Panc1 (cell line): ENCODE measurements around the gene TRIO. TPM values are rescaled to one million over a fixed set of nuclear protein-coding genes. Genes with fewer than 3 reads are reported as not detected.

Experiments used
- ATAC-seq: fragments of 200-7000 bp; cut with Tn5 transposase; 2 replicates; pipeline ENCODE4 v1.9.1; 2020; ENCODE audit warnings: mild to moderate bottlenecking, moderate library complexity
- BruUV-seq: library from RNA; stranded (reverse); fragments of 400-500 nt; replicated peaks from 2 replicates; lab custom pipeline; 2021; lab: Mats Ljungman, UMichigan
- CTCF ChIA-PET: fragments of 300-600 bp; sonication (Branson Sonifier 250); formaldehyde crosslinking; loops from one replicate; lab custom pipeline; 2022; ENCODE audit warnings: antibody characterized with exemption; lab: Charles Lee
- POLR2A ChIA-PET: fragments of 300-600 bp; sonication (Branson Sonifier 250); formaldehyde crosslinking; loops from one replicate; lab custom pipeline; 2022; ENCODE audit warnings: antibody characterized with exemption; lab: Charles Lee
- DNase-seq: peaks from one replicate; pipeline ENCODE4 v3.0.0-alpha.2; 2010; ENCODE audit warnings: low read depth, low spot score
- H3K27ac ChIP-seq: 2 replicates; pipeline ENCODE4 v1.5.1; 2011; ENCODE audit warnings: mild to moderate bottlenecking, low read length, inconsistent platforms
- H3K27me3 ChIP-seq: fragments of 200-500 bp; sonication (Bioruptor generic); 2 replicates; pipeline ENCODE4 v1.6.0; 2014; ENCODE audit warnings: low read length, inconsistent platforms; ENCODE audit not compliant: control insufficient read depth, insufficient read depth
- H3K36me3 ChIP-seq: fragments of 200-500 bp; sonication (Bioruptor generic); 2 replicates; pipeline ENCODE4 v1.5.1; 2014; ENCODE audit warnings: inconsistent platforms, mild to moderate bottlenecking, low read length, moderate library complexity; ENCODE audit not compliant: control insufficient read depth, insufficient read depth
- H3K4me1 ChIP-seq: 2 replicates; pipeline ENCODE4 v1.5.1; 2011; ENCODE audit warnings: inconsistent platforms, mild to moderate bottlenecking, low read length, moderate library complexity; ENCODE audit not compliant: control insufficient read depth, insufficient read depth
- H3K4me3 ChIP-seq, 2 experiments: 2 replicates each; pipeline ENCODE4 v1.5.1; 2011 to 2012; ENCODE audit warnings: low read depth in 2 of 2, low read length in 2 of 2, mild to moderate bottlenecking in 2 of 2, inconsistent platforms in 1 of 2, moderate library complexity in 1 of 2
- H3K9me3 ChIP-seq: fragments of 200-500 bp; sonication (Bioruptor generic); 2 replicates; pipeline ENCODE4 v1.5.1; 2014; ENCODE audit warnings: low read depth, mild to moderate bottlenecking, inconsistent platforms, low read length, moderate library complexity; ENCODE audit not compliant: control insufficient read depth, insufficient read depth
- POLR2AphosphoS5 ChIP-seq: IDR thresholded peaks from 2 replicates; pipeline ENCODE4 v1.6.1; 2012; ENCODE audit warnings: mild to moderate bottlenecking, low read depth, low read length, moderate library complexity
- SIN3A ChIP-seq: IDR thresholded peaks from 2 replicates; pipeline ENCODE4 v1.6.1; 2012; ENCODE audit warnings: low read depth, mild to moderate bottlenecking, low read length, moderate library complexity, borderline replicate concordance; ENCODE audit not compliant: insufficient read depth
- TCF7L2 ChIP-seq: IDR thresholded peaks from 2 replicates; pipeline ENCODE4 v1.6.1; 2011; ENCODE audit warnings: mild to moderate bottlenecking, low read depth, low read length, inconsistent platforms
- in situ Hi-C: cut with HindIII; loops from 2 replicates; pipeline ENCODE4 v1.10.0; 2016; ENCODE audit warnings: low sequenced_read_pairs, low pct_unique_long_range_greater_than_20kb
- intact Hi-C: fragments of 100-400 bp; cut with micrococcal nuclease; formaldehyde crosslinking; loops from one replicate; pipeline ENCODE4 v1.10.0; 2022; ENCODE audit not compliant: unreplicated experiment
- total RNA-seq: library from RNA; stranded (reverse); gene quantifications from one replicate; pipeline ENCODE4 v1.2.1, GENCODE V29; 2021; ENCODE audit not compliant: unreplicated experiment
- TF ChIP-seq, protein P1 (sequence below): fragments of 450-650 bp; IDR thresholded peaks from 2 replicates; pipeline ENCODE4 v1.5.1; 2017; ENCODE audit warnings: mild to moderate bottlenecking
- TF ChIP-seq, protein P2 (sequence below), 2 experiments: IDR thresholded peaks; 2 replicates each; pipeline ENCODE4 v1.6.1; 2011 to 2012; ENCODE audit warnings: low read depth in 2 of 2, control low read depth in 1 of 2, low read length in 1 of 2, mild to moderate bottlenecking in 1 of 2, moderate library complexity in 1 of 2; ENCODE audit not compliant: insufficient read depth in 1 of 2

TRIO gene
- total RNA-seq, 1 experiment from 2014 or later: 349 TPM

DNA sequence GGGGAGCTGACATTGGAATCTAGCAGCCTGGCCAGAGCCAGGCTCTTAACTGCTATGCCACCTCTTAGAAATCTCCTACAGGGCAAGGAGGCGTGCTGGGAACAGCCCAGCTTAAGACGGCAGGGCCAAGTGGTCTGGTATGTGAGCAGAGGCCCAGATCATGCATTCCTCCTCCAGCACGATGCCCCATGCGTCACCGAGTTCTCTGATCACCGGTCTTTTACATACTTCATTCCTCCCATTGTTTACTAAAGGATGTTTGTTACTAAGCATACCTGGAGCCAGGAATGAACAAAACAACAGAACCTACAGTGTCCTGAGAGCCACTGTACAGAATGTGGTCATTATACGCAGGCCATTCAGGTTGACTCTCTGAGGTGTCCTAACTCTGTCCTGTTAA, 73.8 kb downstream of the TRIO start:
- CTCF ChIA-PET: no interaction called here
- Histone ChIP-seq H3K4me1 (peaks cover 100% of the 10 kb centered on the region), H3K27me3 (no peaks in the 10 kb centered on the region), H3K9me3 (no peaks in the 10 kb centered on the region), H3K36me3 (peaks cover 3% of the 10 kb centered on the region; the same call in 1 of the 2 replicates), H3K4me3 (no peak overlapping the region), H3K27ac (peak overlapping the region; percentile 99)
- TF ChIP-seq, protein P1, sequence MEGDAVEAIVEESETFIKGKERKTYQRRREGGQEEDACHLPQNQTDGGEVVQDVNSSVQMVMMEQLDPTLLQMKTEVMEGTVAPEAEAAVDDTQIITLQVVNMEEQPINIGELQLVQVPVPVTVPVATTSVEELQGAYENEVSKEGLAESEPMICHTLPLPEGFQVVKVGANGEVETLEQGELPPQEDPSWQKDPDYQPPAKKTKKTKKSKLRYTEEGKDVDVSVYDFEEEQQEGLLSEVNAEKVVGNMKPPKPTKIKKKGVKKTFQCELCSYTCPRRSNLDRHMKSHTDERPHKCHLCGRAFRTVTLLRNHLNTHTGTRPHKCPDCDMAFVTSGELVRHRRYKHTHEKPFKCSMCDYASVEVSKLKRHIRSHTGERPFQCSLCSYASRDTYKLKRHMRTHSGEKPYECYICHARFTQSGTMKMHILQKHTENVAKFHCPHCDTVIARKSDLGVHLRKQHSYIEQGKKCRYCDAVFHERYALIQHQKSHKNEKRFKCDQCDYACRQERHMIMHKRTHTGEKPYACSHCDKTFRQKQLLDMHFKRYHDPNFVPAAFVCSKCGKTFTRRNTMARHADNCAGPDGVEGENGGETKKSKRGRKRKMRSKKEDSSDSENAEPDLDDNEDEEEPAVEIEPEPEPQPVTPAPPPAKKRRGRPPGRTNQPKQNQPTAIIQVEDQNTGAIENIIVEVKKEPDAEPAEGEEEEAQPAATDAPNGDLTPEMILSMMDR: no peak
- no peak for TF ChIP-seq POLR2AphosphoS5
- TF ChIP-seq TCF7L2: no peak
- TF ChIP-seq, protein P2, sequence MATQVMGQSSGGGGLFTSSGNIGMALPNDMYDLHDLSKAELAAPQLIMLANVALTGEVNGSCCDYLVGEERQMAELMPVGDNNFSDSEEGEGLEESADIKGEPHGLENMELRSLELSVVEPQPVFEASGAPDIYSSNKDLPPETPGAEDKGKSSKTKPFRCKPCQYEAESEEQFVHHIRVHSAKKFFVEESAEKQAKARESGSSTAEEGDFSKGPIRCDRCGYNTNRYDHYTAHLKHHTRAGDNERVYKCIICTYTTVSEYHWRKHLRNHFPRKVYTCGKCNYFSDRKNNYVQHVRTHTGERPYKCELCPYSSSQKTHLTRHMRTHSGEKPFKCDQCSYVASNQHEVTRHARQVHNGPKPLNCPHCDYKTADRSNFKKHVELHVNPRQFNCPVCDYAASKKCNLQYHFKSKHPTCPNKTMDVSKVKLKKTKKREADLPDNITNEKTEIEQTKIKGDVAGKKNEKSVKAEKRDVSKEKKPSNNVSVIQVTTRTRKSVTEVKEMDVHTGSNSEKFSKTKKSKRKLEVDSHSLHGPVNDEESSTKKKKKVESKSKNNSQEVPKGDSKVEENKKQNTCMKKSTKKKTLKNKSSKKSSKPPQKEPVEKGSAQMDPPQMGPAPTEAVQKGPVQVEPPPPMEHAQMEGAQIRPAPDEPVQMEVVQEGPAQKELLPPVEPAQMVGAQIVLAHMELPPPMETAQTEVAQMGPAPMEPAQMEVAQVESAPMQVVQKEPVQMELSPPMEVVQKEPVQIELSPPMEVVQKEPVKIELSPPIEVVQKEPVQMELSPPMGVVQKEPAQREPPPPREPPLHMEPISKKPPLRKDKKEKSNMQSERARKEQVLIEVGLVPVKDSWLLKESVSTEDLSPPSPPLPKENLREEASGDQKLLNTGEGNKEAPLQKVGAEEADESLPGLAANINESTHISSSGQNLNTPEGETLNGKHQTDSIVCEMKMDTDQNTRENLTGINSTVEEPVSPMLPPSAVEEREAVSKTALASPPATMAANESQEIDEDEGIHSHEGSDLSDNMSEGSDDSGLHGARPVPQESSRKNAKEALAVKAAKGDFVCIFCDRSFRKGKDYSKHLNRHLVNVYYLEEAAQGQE (IDR thresholded peaks at IDR 0.05; ENCODE audit: insufficient read depth in 1 of 2, low read depth in 2 of 2, low read length in 1 of 2): no peak
- no peak for TF ChIP-seq SIN3A
- DNase-seq: no peak
- in situ Hi-C loops (no loop called here), intact Hi-C loops (no loop called here)
- peak; percentile 72 for ATAC-seq
- POLR2A ChIA-PET: interaction anchor here (0.6 to 0.9 kb wide), 2 partner anchors 14 to 18 kb away, joined by 4 to 9 read pairs; no protein-coding TSS in a partner anchor
- no TSS peak for BruUV-seq

DNA sequence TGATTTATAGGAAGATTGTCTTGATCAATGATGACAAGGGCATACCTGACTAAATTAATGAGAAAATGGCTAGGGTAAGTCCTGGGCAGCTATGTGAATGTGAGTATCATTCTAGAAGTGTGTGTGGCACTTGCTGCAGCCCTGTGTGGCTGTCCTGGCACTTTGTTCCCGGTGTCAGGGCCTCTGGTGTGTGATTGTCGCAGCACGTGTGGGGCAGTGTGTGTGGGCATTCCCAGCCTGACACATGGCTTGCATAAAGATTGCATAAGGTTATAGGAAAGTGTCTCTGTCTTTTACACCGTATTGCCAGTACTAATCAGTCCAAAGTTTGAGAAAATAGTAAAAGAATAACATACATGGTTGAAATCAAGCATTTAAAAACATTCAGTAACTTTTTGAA, 74.4 kb downstream of the TRIO start:
- Histone ChIP-seq H3K27ac (peak overlapping the region; percentile 99), H3K36me3 (peaks cover 3% of the 10 kb centered on the region; the same call in 1 of the 2 replicates), H3K27me3 (no peaks in the 10 kb centered on the region), H3K9me3 (no peaks in the 10 kb centered on the region), H3K4me3 (no peak overlapping the region), H3K4me1 (peaks cover 100% of the 10 kb centered on the region)
- ATAC-seq (no peak), DNase-seq (no peak)
- intact Hi-C loops: no loop called here
- in situ Hi-C loops: no loop called here
- ChIA-PET CTCF (no interaction called here), POLR2A (interaction anchor here (0.5 to 0.9 kb wide), 2 partner anchors 14 to 204 kb away, joined by 3 to 9 read pairs; no protein-coding TSS in a partner anchor)
- no TSS peak for BruUV-seq
- TF ChIP-seq, protein P2 (IDR thresholded peaks at IDR 0.05; ENCODE audit: insufficient read depth in 1 of 2, low read depth in 2 of 2, low read length in 1 of 2): no peak
- TF ChIP-seq SIN3A (no peak), POLR2AphosphoS5 (no peak), TCF7L2 (no peak)
- TF ChIP-seq, protein P1: no peak
